K562 (cell line): Measurements from ENCODE around the gene FARSB. TPM values are rescaled to one million over a fixed set of nuclear protein-coding genes. Genes with fewer than 3 reads are reported as not detected.

Experiments
- ATAC-seq: fragments of 200-7000 bp; cut with Tn5 transposase; 3 replicates; pipeline ENCODE4 v1.9.1; 2020; ENCODE audit warnings: moderate library complexity
- BruUV-seq: library from RNA; stranded (reverse); fragments of 400-500 nt; replicated peaks from 2 replicates; lab custom pipeline; 2021; lab: Mats Ljungman, UMichigan
- CTCF ChIA-PET: fragments of 300-600 bp; formaldehyde crosslinking; extraction: SDS; loops from one replicate; lab custom pipeline; 2021; ENCODE audit warnings: low intra/inter-chr PET ratio; lab: Yijun Ruan, JAX
- POLR2A ChIA-PET: fragments of 300-600, 350-650 bp; sonication (Branson Sonifier 250); formaldehyde crosslinking; extraction: SDS; loops from one replicate; lab custom pipeline; 2021; ENCODE audit warnings: antibody characterized with exemption, inconsistent platforms; lab: Yijun Ruan, JAX
- DNase-seq, 4 experiments: peaks; one replicate each; pipeline versions ENCODE4 v3.0.0 to v3.0.0-alpha.2; 2011 to 2018; ENCODE audit warnings: low spot score in 3 of 4, mixed read lengths in 3 of 4; ENCODE audit errors: extremely low read depth in 1 of 4
- FAIRE-seq: peaks from 2 replicates; lab custom pipeline; 2011; peaks lifted over from hg19 to GRCh38; lab: Jason Lieb, UNC
- H2AFZ ChIP-seq: 2 replicates; pipeline ENCODE4 v1.6.0; 2011; ENCODE audit warnings: low read depth, low read length, control low read depth, inconsistent platforms
- H3K27ac ChIP-seq: fragments of 200-600 bp; 3 replicates; pipeline ENCODE4 v1.8.0; 2011; ENCODE audit warnings: low read depth, mild to moderate bottlenecking, control low read depth, inconsistent platforms, low read length, moderate library complexity, mixed read lengths; ENCODE audit errors: extremely low read depth
- H3K27me3 ChIP-seq, 2 experiments: fragments of 300-600 bp in 1 of 2; 2 replicates in 1 of 2; 3 replicates in 1 of 2; pipeline versions ENCODE4 v1.6.0 to v1.8.0; 2011; ENCODE audit warnings: inconsistent platforms in 2 of 2, low read length in 2 of 2, mild to moderate bottlenecking in 1 of 2, mixed read lengths in 1 of 2, moderate library complexity in 1 of 2; ENCODE audit not compliant: control insufficient read depth in 2 of 2, insufficient read depth in 2 of 2
- H3K36me3 ChIP-seq: fragments of 300-600 bp; 3 replicates; pipeline ENCODE4 v1.8.0; 2011; ENCODE audit warnings: mild to moderate bottlenecking, low read length, inconsistent platforms; ENCODE audit not compliant: control insufficient read depth, insufficient read depth
- H3K4me1 ChIP-seq, 2 experiments: fragments of 200-600 bp in 1 of 2; replicated peaks in 1 of 2; 2 replicates in 1 of 2; 3 replicates in 1 of 2; pipeline versions ENCODE4 v1.5.1 to v1.8.0; 2011; ENCODE audit warnings: inconsistent platforms in 2 of 2, low read length in 2 of 2, mild to moderate bottlenecking in 1 of 2, mixed read lengths in 1 of 2, moderate library complexity in 1 of 2; ENCODE audit not compliant: control insufficient read depth in 2 of 2, insufficient read depth in 2 of 2
- H3K4me2 ChIP-seq: 2 replicates; pipeline ENCODE4 v1.6.1; 2011; ENCODE audit warnings: low read length, control low read depth, inconsistent platforms, mixed read lengths; ENCODE audit not compliant: insufficient read depth
- H3K4me3 ChIP-seq: fragments of 200-600 bp; sonication (generic), shearing (Covaris generic); 2 replicates; pipeline ENCODE4 v1.5.1; 2016; ENCODE audit warnings: control low read depth, inconsistent platforms
- H3K79me2 ChIP-seq: fragments of 200-600 bp; 3 replicates; pipeline ENCODE4 v1.8.0; 2011; ENCODE audit warnings: low read length, inconsistent platforms; ENCODE audit not compliant: control insufficient read depth, insufficient read depth
- H3K9ac ChIP-seq, 2 experiments: 2 replicates each; pipeline versions ENCODE4 v1.6.0 to v1.6.1; 2011; ENCODE audit warnings: low read depth in 2 of 2, low read length in 2 of 2, control low read depth in 1 of 2, inconsistent platforms in 1 of 2, mild to moderate bottlenecking in 1 of 2, mixed read lengths in 1 of 2; ENCODE audit not compliant: insufficient read depth in 1 of 2
- H3K9me1 ChIP-seq: one replicate; pipeline ENCODE4 v1.6.0; 2011; ENCODE audit warnings: inconsistent platforms, mild to moderate bottlenecking, low read length, moderate library complexity; ENCODE audit not compliant: control insufficient read depth, insufficient read depth
- H3K9me3 ChIP-seq: replicated peaks from 2 replicates; pipeline ENCODE4 v1.5.1; 2011; ENCODE audit warnings: low read depth, low read length, inconsistent platforms; ENCODE audit not compliant: control insufficient read depth, insufficient read depth
- H4K20me1 ChIP-seq: replicated peaks from 2 replicates; pipeline ENCODE4 v1.6.1; 2011; ENCODE audit warnings: low read length, inconsistent platforms, mixed read lengths; ENCODE audit not compliant: control insufficient read depth, insufficient read depth
- BRD9 ChIP-seq: fragments of 450-650 bp; IDR thresholded peaks from 2 replicates; pipeline ENCODE4 v1.6.1; 2018; ENCODE audit warnings: low read depth; ENCODE audit not compliant: partially characterized antibody
- CBX5 ChIP-seq: IDR thresholded peaks from 2 replicates; pipeline ENCODE4 v1.6.1; 2014; ENCODE audit warnings: low read depth, borderline replicate concordance
- FUS ChIP-seq: fragments of 200-400 bp; formaldehyde crosslinking; optimal IDR thresholded peaks from 2 replicates; pipeline ENCODE3; 2017; ENCODE audit warnings: low read depth, low read length
- MECOM ChIP-seq: fragments of 250-450 bp; sonication (Bioruptor Pico); IDR thresholded peaks from 2 replicates; pipeline ENCODE4 v1.8.0; 2022; ENCODE audit warnings: inconsistent platforms
- MEF2D ChIP-seq: conservative IDR thresholded peaks from 2 replicates; pipeline ENCODE4 v1.6.1; 2016; ENCODE audit warnings: low read depth, missing genetic modification characterization, missing compliant biosample characterization
- PML ChIP-seq: IDR thresholded peaks from 2 replicates; pipeline ENCODE4 v1.6.1; 2012; ENCODE audit warnings: low read length, inconsistent platforms
- POLR2H ChIP-seq: IDR thresholded peaks from 2 replicates; pipeline ENCODE4 v1.6.1; 2016; ENCODE audit warnings: missing genetic modification characterization, low read depth, mild to moderate bottlenecking, control low read depth, missing compliant biosample characterization, moderate library complexity
- RUNX1 ChIP-seq: sonication (generic); IDR thresholded peaks from 2 replicates; pipeline ENCODE4 v1.6.1; 2016; ENCODE audit warnings: antibody characterized with exemption, low read depth
- ZNF12 ChIP-seq: sonication (generic); formaldehyde crosslinking; IDR thresholded peaks from 2 replicates; pipeline ENCODE4 v1.4.0; 2020; ENCODE audit warnings: mild to moderate bottlenecking, missing genetic modification reagents
- ZNF217 ChIP-seq: sonication (generic); formaldehyde crosslinking; IDR thresholded peaks from 2 replicates; pipeline ENCODE4 v1.8.0; 2022; ENCODE audit warnings: mild to moderate bottlenecking, missing genetic modification reagents
- WGBS: fragments of 100-300 bp; shearing (Covaris generic); methylation state at CpG from one replicate; pipeline ENCODE4 v1.1.6; 2016; ENCODE audit warnings: low coverage, mixed read lengths; ENCODE audit not compliant: insufficient coverage; ENCODE audit errors: missing lambda C conversion rate; 5-methylcytosine and 5-hydroxymethylcytosine counted together
- in situ Hi-C: fragments of 300-500 bp; cut with MboI; formaldehyde crosslinking; loops from 4 replicates; pipeline ENCODE4 v1.15.0; 2018; ENCODE audit warnings: inconsistent platforms, mixed read lengths
- intact Hi-C: fragments of 100-400 bp; cut with micrococcal nuclease; formaldehyde crosslinking; loops from 2 replicates; pipeline ENCODE4 v1.14.2; 2022
- polyA plus RNA-seq, 8 experiments: library from polyadenylated mRNA; depleted of rRNA in 4 of 8; stranded (reverse) in 5 of 8; unstranded in 3 of 8; fragments of >200 nt; fragmentation: Nextera tagmentation in 2 of 8; fragmentation: Illumina TruSeq in 1 of 8; extraction: Ambion mirVana in 2 of 8; extraction: Trizol in 1 of 8; gene quantifications; 2 replicates each; pipeline versions ENCODE4 v1.2.1 to v1.2.3, GENCODE V29; 2011 to 2014; ENCODE audit warnings: inconsistent platforms in 1 of 8, missing spikeins in 1 of 8
- total RNA-seq, 7 experiments: library from RNA; depleted of rRNA in 6 of 7; stranded (reverse); fragments of >200 nt in 6 of 7; fragmentation: Illumina TruSeq in 2 of 7; extraction: Trizol in 2 of 7; gene quantifications; 2 replicates each; pipeline versions ENCODE4 v1.2.1 to v1.2.3, GENCODE V29; 2011 to 2021; ENCODE audit warnings: low replicate concordance in 1 of 7
- TF ChIP-seq, protein P1 (sequence below): sonication (generic); IDR thresholded peaks from 2 replicates; pipeline ENCODE4 v1.6.1; 2016
- TF ChIP-seq, protein P2 (sequence below): fragments of 450-650 bp; formaldehyde crosslinking; IDR thresholded peaks from 2 replicates; pipeline ENCODE4 v1.4.0; 2020; ENCODE audit warnings: mild to moderate bottlenecking, moderate library complexity

Gene FARSB
- total and polyA plus RNA-seq, 9 of the 15 experiments (the other 6 are each of a cell fraction or from before 2014, with no cell fraction given), result 26.6 to 171 (median 55.7) TPM

DNA sequence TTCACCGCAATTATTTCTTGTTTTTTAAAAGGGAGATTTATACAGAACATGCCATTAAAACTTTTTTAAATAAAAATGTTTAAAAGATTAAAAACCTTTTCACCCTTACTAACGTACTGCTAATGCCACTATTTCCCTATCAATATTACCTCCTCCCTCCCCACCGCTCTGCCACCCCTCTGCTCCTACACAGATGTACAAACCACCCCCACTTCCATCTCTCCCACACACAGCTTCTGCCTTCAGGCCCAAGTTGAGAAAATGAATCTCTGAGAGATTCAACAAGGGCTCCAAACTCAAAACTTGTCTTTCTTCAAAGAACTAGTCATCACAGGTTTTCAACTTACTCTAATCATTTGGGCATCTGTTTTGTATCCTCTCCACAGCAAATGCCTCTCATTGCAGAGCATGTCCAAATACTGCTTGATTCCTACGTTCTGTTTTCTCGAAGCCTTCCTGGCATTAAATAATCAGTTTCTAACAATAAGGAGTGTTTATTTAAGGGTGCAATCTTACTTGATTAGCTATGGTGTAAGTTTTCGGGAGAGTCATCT lies 32.1 kb downstream of the FARSB start (continued):
- no peak for TF ChIP-seq MEF2D (tag)
- TF ChIP-seq BRD9, result no peak
- TF ChIP-seq PML, result no peak
- no peak for TF ChIP-seq ZNF12
- no peak for TF ChIP-seq CBX5

DNA sequence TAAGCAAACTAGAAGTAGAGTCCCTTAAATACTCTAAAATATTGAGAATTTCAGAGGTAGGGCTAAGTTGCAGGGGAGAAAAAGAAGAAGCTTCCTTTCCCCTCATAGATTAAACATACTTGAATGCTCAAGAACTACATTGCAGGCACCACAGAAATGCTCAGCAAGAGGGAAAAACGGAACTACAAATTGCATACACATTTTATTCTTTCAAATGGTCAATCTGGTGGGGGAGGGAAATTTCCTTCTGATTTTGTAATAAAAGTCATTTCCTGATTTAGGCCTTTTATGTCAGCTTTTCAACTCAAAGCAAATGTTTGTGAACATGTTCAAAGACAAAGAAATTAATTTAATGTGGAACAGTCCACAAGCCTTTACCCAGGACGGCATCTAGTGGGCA lies 33.0 kb downstream of the FARSB start:
- no TSS peak for BruUV-seq
- Histone ChIP-seq H3K4me2 (no peak overlapping the region), H3K4me3 (no peak overlapping the region), H4K20me1 (no peaks in the 10 kb centered on the region), H3K79me2 (no peaks in the 10 kb centered on the region), H2AFZ (no peak overlapping the region), H3K36me3 (peaks cover 83% of the 10 kb centered on the region), H3K9ac (no peak overlapping the region), H3K4me1 (no peaks in the 10 kb centered on the region), H3K27ac (no peak overlapping the region), H3K9me3 (no peaks in the 10 kb centered on the region), H3K27me3 (no peaks in the 10 kb centered on the region), H3K9me1 (no peaks in the 10 kb centered on the region)
- ATAC-seq, result no peak
- TF ChIP-seq POLR2H (tag) (no peak), MECOM (no peak), FUS (no peak), RUNX1 (no peak), ZNF217 (no peak)
- TF ChIP-seq, protein P1, sequence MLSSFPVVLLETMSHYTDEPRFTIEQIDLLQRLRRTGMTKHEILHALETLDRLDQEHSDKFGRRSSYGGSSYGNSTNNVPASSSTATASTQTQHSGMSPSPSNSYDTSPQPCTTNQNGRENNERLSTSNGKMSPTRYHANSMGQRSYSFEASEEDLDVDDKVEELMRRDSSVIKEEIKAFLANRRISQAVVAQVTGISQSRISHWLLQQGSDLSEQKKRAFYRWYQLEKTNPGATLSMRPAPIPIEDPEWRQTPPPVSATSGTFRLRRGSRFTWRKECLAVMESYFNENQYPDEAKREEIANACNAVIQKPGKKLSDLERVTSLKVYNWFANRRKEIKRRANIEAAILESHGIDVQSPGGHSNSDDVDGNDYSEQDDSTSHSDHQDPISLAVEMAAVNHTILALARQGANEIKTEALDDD, result no peak
- TF ChIP-seq, protein P2, sequence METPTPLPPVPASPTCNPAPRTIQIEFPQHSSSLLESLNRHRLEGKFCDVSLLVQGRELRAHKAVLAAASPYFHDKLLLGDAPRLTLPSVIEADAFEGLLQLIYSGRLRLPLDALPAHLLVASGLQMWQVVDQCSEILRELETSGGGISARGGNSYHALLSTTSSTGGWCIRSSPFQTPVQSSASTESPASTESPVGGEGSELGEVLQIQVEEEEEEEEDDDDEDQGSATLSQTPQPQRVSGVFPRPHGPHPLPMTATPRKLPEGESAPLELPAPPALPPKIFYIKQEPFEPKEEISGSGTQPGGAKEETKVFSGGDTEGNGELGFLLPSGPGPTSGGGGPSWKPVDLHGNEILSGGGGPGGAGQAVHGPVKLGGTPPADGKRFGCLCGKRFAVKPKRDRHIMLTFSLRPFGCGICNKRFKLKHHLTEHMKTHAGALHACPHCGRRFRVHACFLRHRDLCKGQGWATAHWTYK (CRISPR knock-in tag), result no peak
- 95% methylated on average over 2 of the region's 2 CpGs for WGBS
- DNase-seq, result no peak
- no peak for FAIRE-seq
- in situ Hi-C loops (no loop called here), intact Hi-C loops (no loop called here)
- ChIA-PET POLR2A (no interaction called here), CTCF (no interaction called here)
